Measurements from ENCODE around the gene GRK5.

Gene GRK5

DNA sequence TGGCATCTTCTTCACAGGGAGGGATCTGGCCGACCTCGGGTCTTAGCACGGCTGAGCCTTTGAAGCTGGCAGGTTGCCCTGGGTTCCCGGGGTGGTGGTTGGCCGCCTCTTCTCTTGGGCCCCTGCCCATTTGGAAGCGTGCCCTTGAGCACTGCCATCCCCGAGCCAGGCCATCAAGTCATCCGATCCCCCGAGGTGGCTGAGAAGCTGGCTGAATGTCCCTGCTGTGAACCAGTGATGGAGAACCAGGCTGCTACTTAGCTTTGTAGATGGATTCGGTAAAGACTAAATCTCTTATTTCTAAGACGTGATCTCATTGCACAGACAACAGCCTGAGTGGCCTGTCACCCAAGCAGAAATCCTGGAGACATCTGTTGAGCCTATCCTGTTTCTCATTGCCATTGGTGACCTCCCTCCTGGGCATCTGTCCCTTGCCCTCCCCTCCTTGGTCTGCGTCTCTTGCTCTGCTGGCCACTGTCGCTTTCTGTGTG lies 74.3 kb downstream of the GRK5 start:
- no peak overlapping the region for H3K4me3 ChIP-seq (replicated peaks; ENCODE audit: low read depth, low read length)
- TF ChIP-seq, protein P1, sequence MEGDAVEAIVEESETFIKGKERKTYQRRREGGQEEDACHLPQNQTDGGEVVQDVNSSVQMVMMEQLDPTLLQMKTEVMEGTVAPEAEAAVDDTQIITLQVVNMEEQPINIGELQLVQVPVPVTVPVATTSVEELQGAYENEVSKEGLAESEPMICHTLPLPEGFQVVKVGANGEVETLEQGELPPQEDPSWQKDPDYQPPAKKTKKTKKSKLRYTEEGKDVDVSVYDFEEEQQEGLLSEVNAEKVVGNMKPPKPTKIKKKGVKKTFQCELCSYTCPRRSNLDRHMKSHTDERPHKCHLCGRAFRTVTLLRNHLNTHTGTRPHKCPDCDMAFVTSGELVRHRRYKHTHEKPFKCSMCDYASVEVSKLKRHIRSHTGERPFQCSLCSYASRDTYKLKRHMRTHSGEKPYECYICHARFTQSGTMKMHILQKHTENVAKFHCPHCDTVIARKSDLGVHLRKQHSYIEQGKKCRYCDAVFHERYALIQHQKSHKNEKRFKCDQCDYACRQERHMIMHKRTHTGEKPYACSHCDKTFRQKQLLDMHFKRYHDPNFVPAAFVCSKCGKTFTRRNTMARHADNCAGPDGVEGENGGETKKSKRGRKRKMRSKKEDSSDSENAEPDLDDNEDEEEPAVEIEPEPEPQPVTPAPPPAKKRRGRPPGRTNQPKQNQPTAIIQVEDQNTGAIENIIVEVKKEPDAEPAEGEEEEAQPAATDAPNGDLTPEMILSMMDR (IDR thresholded peaks at IDR 0.05; ENCODE audit: low read depth, low read length, missing control alignments) = no peak
- DNase-seq (ENCODE audit: extremely low read depth, low read depth) = no peak

DNA sequence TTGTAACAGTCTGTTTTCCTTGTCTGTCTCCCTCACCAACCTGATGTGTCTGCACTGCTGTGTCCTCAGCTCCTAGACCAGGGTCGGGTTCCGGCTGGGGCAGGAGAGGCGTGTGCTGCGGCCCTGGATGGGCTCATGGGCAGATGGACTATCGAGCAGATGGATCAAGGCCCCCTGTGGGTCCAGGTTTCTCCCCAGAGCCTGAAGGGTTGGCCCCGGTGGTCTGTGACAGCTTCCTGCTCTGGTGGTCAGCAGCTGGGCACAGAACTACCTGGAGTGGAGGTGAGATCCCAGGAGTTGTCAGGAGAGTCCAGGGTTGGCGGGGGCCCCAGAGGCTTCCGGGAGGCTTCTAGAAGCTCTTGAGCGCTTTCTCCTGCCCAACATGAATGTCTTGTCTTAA lies 75.1 kb downstream of the GRK5 start:
- DNase-seq (ENCODE audit: extremely low read depth, low read depth) = no peak
- no peak overlapping the region for H3K4me3 ChIP-seq (replicated peaks; ENCODE audit: low read depth, low read length)
- TF ChIP-seq, protein P1 (IDR thresholded peaks at IDR 0.05; ENCODE audit: low read depth, low read length, missing control alignments) = no peak

DNA sequence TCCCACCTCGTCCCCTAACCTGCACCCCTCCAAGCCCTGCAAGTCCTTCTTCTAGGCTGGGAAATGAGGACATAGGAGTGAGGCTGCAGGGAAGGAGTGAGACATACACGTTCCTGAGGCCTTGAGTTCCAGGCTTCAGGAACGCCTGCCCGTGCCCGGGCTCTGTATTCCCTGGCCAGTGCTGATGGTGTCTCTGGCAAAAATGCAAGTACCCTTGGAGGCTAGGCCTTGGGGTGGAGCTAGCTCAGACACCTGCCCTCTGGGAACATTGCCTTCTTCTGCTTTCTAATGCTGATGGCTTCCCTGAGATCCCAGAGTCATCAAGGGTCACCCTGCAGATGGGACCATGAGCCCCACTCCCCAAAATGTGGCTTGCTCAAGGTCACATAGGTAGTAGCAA lies 76.0 kb downstream of the GRK5 start:
- no peak overlapping the region for H3K4me3 ChIP-seq (replicated peaks; ENCODE audit: low read depth, low read length)
- TF ChIP-seq, protein P1 (IDR thresholded peaks at IDR 0.05; ENCODE audit: low read depth, low read length, missing control alignments) = no peak
- DNase-seq (ENCODE audit: extremely low read depth, low read depth) = no peak

DNA sequence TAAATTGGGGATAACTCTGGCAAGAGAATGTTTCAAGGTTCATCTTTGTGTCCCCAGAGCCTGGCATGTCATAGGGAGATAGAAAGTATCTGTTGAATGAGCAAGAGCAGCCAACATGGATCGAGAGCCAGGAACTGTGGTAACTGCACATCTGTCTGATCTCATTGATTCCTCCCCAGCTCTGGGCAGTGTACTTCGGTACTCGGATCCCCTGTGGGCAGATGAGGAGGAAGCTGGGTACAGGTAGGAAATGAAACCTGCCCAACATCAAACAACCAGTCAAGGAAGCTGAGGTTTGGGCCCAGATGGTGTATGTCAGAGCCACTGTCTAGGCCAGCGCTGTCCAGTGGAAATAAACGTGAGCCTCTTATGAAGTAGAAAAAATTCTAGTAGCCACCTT lies 76.4 kb downstream of the GRK5 start:
- DNase-seq (ENCODE audit: extremely low read depth, low read depth) = no peak
- H3K4me3 ChIP-seq (replicated peaks; ENCODE audit: low read depth, low read length) = no peak overlapping the region
- TF ChIP-seq, protein P1 (IDR thresholded peaks at IDR 0.05; ENCODE audit: low read depth, low read length, missing control alignments) = no peak

DNA sequence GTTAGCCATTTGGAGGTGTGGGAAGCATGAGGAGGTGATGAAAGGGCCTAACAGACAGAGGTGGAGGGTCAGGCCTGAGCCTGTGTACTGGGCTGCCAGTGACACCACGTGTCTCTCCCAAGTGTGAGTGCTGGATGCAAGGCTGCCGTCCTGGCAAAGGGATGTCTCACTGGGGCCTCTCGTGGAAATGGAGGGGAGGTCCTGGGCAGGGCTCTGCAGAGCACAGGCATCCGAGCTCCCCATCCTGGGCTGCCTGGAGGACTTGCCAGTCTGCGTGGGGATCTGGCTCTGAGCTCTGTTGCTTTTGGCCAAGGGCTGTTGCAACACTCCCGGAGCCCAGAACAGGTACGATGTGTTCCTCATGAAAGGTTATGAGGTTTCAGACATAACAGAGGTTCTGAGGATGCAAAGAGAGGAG lies 77.3 kb downstream of the GRK5 start:
- TF ChIP-seq, protein P1 (IDR thresholded peaks at IDR 0.05; ENCODE audit: low read depth, low read length, missing control alignments) = no peak
- no peak overlapping the region for H3K4me3 ChIP-seq (replicated peaks; ENCODE audit: low read depth, low read length)
- DNase-seq (ENCODE audit: extremely low read depth, low read depth) = no peak

DNA sequence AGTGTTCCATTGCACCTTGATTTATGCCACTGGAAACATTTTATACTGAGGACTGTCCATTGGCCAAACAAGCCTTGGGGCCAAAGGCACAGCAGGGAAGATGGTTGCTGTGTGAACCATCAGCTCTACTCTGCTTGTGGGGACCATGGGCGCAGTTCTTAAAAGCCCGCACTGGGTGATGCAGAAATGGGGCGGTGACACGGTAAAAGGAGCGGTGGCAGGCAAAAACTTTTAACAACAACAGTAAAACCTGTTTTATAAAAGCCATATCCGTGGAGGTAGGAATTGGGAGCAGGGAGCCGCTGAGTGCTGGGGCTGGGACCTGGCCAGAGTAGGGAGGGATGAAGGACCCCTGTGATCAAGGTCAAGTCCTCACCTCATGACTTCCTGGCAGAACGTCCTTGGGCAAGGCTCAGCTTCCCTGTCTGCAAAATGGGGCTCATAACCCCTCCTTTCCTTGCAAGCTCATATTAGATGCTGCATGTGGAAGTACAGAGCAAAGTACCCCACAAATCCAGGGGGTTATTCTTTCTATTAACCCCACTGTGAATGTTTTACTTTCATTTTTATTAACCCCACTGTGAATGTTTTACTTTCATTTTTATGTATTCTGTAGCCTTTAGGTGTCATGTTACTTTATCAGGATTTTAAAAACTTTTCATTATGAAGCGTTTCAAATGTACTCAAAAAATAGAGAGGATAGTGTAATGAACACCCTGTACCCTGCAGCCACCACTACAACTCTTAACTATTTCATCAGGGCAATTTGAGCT lies 78.3 kb downstream of the GRK5 start:
- TF ChIP-seq, protein P1 (IDR thresholded peaks at IDR 0.05; ENCODE audit: low read depth, low read length, missing control alignments) = no peak
- no peak for DNase-seq (ENCODE audit: extremely low read depth, low read depth)
- no peak overlapping the region for H3K4me3 ChIP-seq (replicated peaks; ENCODE audit: low read depth, low read length)
